Peyer's patch (tissue), 4 donors: ENCODE data around the gene TEC. TPM values are rescaled to one million over a fixed set of nuclear protein-coding genes. Genes with fewer than 3 reads are reported as not detected.
"Not testable (repeated sequence)": the region's sequence is repeated elsewhere in the genome, so short reads cannot be mapped to it uniquely, and the experiment has no call there.

Experiments used
- DNase-seq, 3 donors: peaks; one replicate each; pipeline ENCODE4 v3.0.0-alpha.2; 2017 to 2019
- H3K27ac ChIP-seq, 4 donors: fragments of 200-600 bp; sonication (generic); one replicate each; pipeline ENCODE4 v1.5.1; 2016 to 2019
- H3K27me3 ChIP-seq, 2 donors: fragments of 200-600 bp; sonication (generic); one replicate each; pipeline ENCODE4 v1.5.1; 2019
- H3K36me3 ChIP-seq, 3 donors: fragments of 200-600 bp; sonication (generic); one replicate each; pipeline ENCODE4 v1.5.1; 2016 to 2019
- H3K4me1 ChIP-seq, 4 donors: fragments of 200-600 bp; sonication (generic); one replicate each; pipeline ENCODE4 v1.5.1; 2016 to 2019
- H3K4me3 ChIP-seq, 4 donors: fragments of 200-600 bp; sonication (generic); 1 replicate in 3 of 4; 2 replicates in 1 of 4; pipeline ENCODE4 v1.5.1; 2016 to 2019; ENCODE audit warnings: mild to moderate bottlenecking in 1 of 4
- H3K9me3 ChIP-seq, 4 donors: fragments of 200-600 bp; sonication (generic); one replicate each; pipeline ENCODE4 v1.5.1; 2016 to 2019; ENCODE audit warnings: mild to moderate bottlenecking in 1 of 4
- POLR2A ChIP-seq, 2 donors: fragments of 450-650 bp; IDR thresholded peaks; one replicate each; pipeline ENCODE4 v1.5.1; 2017; ENCODE audit warnings: antibody characterized with exemption in 2 of 2, mild to moderate bottlenecking in 2 of 2, moderate library complexity in 2 of 2
- total RNA-seq, 4 donors: library from RNA; depleted of rRNA; stranded (reverse); fragments of >200 nt; gene quantifications; one replicate each; pipeline ENCODE4 v1.1.0, GENCODE V29; 2016
- TF ChIP-seq, protein P1 (sequence below), 6 experiments: fragments of 450-650 bp in 4 of 6; fragments of 200-600 bp in 2 of 6; sonication (generic) in 1 of 6; IDR thresholded peaks; one replicate each; pipeline ENCODE4 v1.5.1; 2017 to 2019; ENCODE audit warnings: antibody characterized with exemption in 6 of 6, mild to moderate bottlenecking in 3 of 6, moderate library complexity in 1 of 6

TEC gene
- total RNA-seq, 4 donors from 2014 or later = 5.3 to 13.0 (median 10.2) TPM

DNA sequence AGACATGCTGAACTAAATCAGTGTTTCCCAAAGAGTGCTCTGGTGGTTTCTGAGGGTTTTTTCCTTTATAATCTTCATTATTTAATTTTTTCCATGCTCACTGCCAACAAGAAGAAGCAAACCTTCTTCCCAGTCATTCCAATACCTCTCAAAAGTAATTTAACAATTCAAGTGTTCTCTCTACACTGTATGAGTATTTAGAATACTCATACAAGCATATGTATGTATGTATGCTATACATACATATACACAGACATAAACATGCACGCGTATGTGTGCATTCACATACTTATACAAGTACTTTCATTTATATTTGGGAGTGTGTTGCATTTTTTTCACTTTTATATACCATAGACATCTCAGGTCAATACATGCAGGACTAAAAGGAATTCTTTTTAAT lies 81.2 kb downstream of the TEC start:
- DNase-seq = no peak

DNA sequence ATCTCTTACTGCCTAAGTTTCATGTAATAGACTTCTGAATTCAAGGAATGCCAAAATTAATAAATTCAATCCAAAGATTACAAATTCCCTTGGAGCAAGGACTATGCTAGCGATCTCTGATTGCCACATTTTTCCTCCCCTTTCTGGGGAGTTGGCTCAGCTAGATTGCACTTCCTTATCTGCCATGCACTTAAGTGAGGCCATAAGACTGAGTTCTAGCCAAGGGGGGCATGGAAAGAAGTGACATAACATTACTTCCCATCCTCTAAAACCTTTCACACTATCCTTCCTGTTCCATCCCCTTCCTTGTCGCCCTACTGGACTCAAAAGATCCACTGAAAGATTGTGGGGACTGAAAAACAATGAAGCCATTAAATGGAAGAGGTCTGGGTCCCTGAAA lies 81.8 kb downstream of the TEC start:
- H3K27ac ChIP-seq = no peak overlapping the region
- no peaks in the 10 kb centered on the region for H3K4me1 ChIP-seq
- no peaks in the 10 kb centered on the region for H3K9me3 ChIP-seq
- TF ChIP-seq, protein P1, sequence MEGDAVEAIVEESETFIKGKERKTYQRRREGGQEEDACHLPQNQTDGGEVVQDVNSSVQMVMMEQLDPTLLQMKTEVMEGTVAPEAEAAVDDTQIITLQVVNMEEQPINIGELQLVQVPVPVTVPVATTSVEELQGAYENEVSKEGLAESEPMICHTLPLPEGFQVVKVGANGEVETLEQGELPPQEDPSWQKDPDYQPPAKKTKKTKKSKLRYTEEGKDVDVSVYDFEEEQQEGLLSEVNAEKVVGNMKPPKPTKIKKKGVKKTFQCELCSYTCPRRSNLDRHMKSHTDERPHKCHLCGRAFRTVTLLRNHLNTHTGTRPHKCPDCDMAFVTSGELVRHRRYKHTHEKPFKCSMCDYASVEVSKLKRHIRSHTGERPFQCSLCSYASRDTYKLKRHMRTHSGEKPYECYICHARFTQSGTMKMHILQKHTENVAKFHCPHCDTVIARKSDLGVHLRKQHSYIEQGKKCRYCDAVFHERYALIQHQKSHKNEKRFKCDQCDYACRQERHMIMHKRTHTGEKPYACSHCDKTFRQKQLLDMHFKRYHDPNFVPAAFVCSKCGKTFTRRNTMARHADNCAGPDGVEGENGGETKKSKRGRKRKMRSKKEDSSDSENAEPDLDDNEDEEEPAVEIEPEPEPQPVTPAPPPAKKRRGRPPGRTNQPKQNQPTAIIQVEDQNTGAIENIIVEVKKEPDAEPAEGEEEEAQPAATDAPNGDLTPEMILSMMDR (IDR thresholded peaks at IDR 0.05) = no peak
- no peak for TF ChIP-seq POLR2A (IDR thresholded peaks at IDR 0.05)
- DNase-seq = no peak
- H3K4me3 ChIP-seq = no peak overlapping the region
- no peaks in the 10 kb centered on the region for H3K36me3 ChIP-seq
- H3K27me3 ChIP-seq = no peaks in the 10 kb centered on the region

More for the DNA sequence above, 81.2 kb downstream of the TEC start:
- Histone ChIP-seq H3K36me3 (no peaks in the 10 kb centered on the region), H3K9me3 (no peaks in the 10 kb centered on the region), H3K27me3 (no peaks in the 10 kb centered on the region), H3K4me3 (no peak overlapping the region), H3K4me1 (no peaks in the 10 kb centered on the region), H3K27ac (no peak overlapping the region)
- TF ChIP-seq POLR2A (IDR thresholded peaks at IDR 0.05) = no peak
- TF ChIP-seq, protein P1 (IDR thresholded peaks at IDR 0.05) = no peak

DNA sequence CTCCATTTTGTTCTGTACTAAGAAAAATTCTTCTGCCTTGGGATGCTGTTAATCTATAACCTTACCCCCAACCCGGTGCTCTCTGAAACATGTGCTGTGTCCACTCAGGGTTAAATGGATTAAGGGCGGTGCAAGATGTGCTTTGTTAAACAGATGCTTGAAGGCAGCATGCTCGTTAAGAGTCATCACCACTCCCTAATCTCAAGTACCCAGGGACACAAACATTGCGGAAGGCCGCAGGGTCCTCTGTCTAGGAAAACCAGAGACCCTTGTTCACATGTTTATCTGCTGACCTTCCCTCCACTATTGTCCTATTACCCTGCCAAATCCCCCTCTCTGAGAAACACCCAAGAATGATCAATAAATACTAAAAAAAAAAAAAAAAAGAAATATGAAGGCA lies 82.6 kb downstream of the TEC start:
- not testable (repeated sequence) for DNase-seq, H3K9me3 ChIP-seq, H3K4me3 ChIP-seq, H3K27ac ChIP-seq, H3K27me3 ChIP-seq, H3K36me3 ChIP-seq, H3K4me1 ChIP-seq

DNA sequence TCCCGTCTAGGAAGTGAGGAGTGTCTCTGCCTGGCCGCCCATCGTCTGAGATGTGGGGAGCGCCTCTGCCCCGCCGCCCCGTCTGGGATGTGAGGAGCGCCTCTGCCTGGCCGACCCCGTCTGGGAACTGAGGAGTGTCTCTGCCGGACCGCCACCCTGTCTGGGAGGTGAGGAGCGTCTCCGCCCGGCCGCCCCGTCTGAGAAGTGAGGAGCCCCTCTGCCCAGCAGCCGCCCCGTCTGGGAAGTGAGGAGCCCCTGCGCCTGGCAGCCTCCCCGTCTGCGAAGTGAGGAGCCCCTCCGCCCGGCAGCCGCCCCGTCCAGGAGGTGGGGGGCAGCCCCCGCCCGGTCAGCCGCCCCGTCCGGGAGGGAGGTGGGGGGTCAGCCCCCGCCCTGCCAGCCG lies 83.2 kb downstream of the TEC start:
- not testable (repeated sequence) for H3K27me3 ChIP-seq, DNase-seq, H3K36me3 ChIP-seq, H3K4me3 ChIP-seq, H3K4me1 ChIP-seq, H3K9me3 ChIP-seq, H3K27ac ChIP-seq

DNA sequence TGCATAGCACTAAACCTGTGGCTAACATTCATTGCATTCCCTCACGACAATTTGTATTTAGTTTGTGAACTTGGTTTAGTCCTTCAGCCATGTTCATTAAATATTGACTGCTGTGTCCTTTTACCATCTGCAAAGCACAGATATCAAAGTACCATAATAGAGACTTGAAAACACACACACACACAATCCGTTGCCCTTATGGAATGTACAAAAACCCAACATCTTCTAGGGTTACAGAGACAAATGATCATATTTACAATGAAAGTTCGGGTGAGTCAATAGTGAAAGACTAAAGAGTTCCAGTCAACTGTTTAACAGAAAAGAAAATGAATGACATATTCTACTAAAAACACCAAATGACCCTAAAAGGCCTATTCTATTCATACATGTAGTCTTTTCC lies 84.8 kb downstream of the TEC start:
- TF ChIP-seq, protein P1 (IDR thresholded peaks at IDR 0.05) = no peak
- TF ChIP-seq POLR2A (IDR thresholded peaks at IDR 0.05) = no peak
- no peaks in the 10 kb centered on the region for H3K36me3 ChIP-seq
- H3K4me1 ChIP-seq = no peaks in the 10 kb centered on the region
- no peaks in the 10 kb centered on the region for H3K9me3 ChIP-seq
- no peaks in the 10 kb centered on the region for H3K27me3 ChIP-seq
- DNase-seq = no peak
- no peak overlapping the region for H3K27ac ChIP-seq
- no peak overlapping the region for H3K4me3 ChIP-seq

DNA sequence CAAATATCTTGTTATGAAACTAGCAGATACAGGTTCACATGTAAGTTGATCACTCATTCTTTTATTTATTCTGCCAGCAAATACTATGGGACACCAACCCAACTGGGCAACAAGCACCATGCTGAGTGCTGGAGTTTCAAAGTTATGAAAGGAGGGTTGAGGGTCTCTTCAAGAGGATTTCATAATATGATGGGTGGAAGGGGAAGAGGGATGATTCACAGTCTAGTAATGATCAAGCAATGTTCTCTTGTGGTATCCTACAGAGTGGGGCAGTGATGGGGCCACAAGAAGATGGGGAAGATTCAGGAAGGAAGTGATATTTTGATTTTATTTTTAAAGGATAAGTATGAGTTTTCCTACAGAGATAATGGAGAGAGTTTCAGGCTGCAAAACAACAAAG lies 89.4 kb downstream of the TEC start:
- H3K4me1 ChIP-seq = no peaks in the 10 kb centered on the region
- no peak overlapping the region for H3K27ac ChIP-seq
- H3K9me3 ChIP-seq = no peaks in the 10 kb centered on the region
- no peak overlapping the region for H3K4me3 ChIP-seq
- no peaks in the 10 kb centered on the region for H3K36me3 ChIP-seq
- H3K27me3 ChIP-seq = no peaks in the 10 kb centered on the region
- no peak for DNase-seq
- TF ChIP-seq, protein P1 (IDR thresholded peaks at IDR 0.05) = no peak
- no peak for TF ChIP-seq POLR2A (IDR thresholded peaks at IDR 0.05)

DNA sequence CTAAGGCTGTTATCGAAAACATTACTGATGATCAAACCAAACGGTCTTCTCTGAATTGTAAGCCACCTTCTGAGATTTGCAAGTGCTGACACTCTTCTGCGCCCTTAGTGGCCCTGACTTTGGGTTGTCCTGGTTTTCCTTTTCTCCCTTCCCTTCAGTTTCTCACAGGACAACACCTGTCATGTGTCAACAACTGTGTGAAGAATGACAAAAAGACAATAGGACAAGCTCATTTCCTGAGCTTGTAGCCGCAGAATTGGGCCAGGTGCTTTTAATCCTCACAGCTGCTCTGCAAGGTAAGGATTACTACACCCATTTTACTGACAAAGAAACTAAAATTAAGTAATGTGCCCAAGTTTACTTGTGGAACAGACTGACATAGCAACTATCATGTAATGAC lies 90.7 kb downstream of the TEC start:
- Histone ChIP-seq H3K36me3 (no peaks in the 10 kb centered on the region), H3K4me1 (no peaks in the 10 kb centered on the region), H3K4me3 (no peak overlapping the region), H3K9me3 (no peaks in the 10 kb centered on the region), H3K27me3 (no peaks in the 10 kb centered on the region), H3K27ac (no peak overlapping the region)
- no peak for DNase-seq
- TF ChIP-seq POLR2A (IDR thresholded peaks at IDR 0.05) = no peak
- TF ChIP-seq, protein P1 (IDR thresholded peaks at IDR 0.05) = no peak
